GM18505 (cell line): Measurements from ENCODE around the gene TOMM22.
"Not testable (repeated sequence)": the region's sequence is repeated elsewhere in the genome, so short reads cannot be mapped to it uniquely, and the experiment has no call there.

Source experiments
- ATAC-seq: cut with Tn5 transposase; IDR thresholded peaks from one replicate; pipeline ENCODE4 v1.9.1; 2021; ENCODE audit not compliant: unreplicated experiment
- POLR2A ChIP-seq: IDR thresholded peaks from 4 replicates; pipeline ENCODE4 v1.6.1; 2011; ENCODE audit warnings: borderline replicate concordance; ENCODE audit not compliant: insufficient read depth, insufficient read length; ENCODE audit errors: extremely low read depth

The TOMM22 gene

GRCh38 chr22:38681582-38682335 is at the start of gene TOMM22:
Gene TOMM22 (plus strand): TSS chr22:38681957. CDS start chr22:38681979, 22 bp downstream.
- ATAC-seq = peak; percentile 91
- TF ChIP-seq POLR2A = peak; percentile 90

- ATAC-seq = no peak
- TF ChIP-seq POLR2A = no peak
Observed at GRCh38 chr22:38632528-38632927, 49.2 kb upstream of the TOMM22 start.

GRCh38 chr22:38638216-38638615 is 43.5 kb upstream of the TOMM22 start:
- no peak for ATAC-seq
- TF ChIP-seq POLR2A = no peak

GRCh38 chr22:38638728-38639127 is 43.0 kb upstream of the TOMM22 start:
- no peak for ATAC-seq
- TF ChIP-seq POLR2A = no peak

GRCh38 chr22:38641476-38642040 is 40.2 kb upstream of the TOMM22 start:
- TF ChIP-seq POLR2A = no peak
- no peak for ATAC-seq

GRCh38 chr22:38644245-38644644 is 37.5 kb upstream of the TOMM22 start:
- ATAC-seq = not testable (repeated sequence)

GRCh38 chr22:38645430-38645829 is 36.3 kb upstream of the TOMM22 start:
- ATAC-seq = no peak
- no peak for TF ChIP-seq POLR2A

GRCh38 chr22:38649841-38650522 is 31.8 kb upstream of the TOMM22 start:
- no peak for ATAC-seq
- TF ChIP-seq POLR2A = no peak

GRCh38 chr22:38652859-38653258 is 28.9 kb upstream of the TOMM22 start:
- TF ChIP-seq POLR2A = no peak

GRCh38 chr22:38653741-38654140 is 28.0 kb upstream of the TOMM22 start:
- TF ChIP-seq POLR2A = no peak

More at GRCh38 chr22:38652859-38653258, 28.9 kb upstream of the TOMM22 start:
- ATAC-seq = no peak

GRCh38 chr22:38655519-38656255 is 26.1 kb upstream of the TOMM22 start:
- peak; percentile 29 for ATAC-seq

More at GRCh38 chr22:38653741-38654140, 28.0 kb upstream of the TOMM22 start:
- no peak for ATAC-seq

GRCh38 chr22:38656256-38657044 is 25.3 kb upstream of the TOMM22 start, which contains the start of the genes CBY1 and FAM227A:
Gene CBY1 (plus strand): TSS chr22:38656638. CDS start chr22:38668055, 11,417 bp downstream.
Gene FAM227A (minus strand): TSS chr22:38656392. CDS start chr22:38650168, 6,224 bp downstream.
- peak; percentile 54 for TF ChIP-seq POLR2A
- ATAC-seq = peak; percentile 66

More at GRCh38 chr22:38655519-38656255, 26.1 kb upstream of the TOMM22 start:
- TF ChIP-seq POLR2A = no peak
